Transverse colon (tissue), 4 donors: Measurements from ENCODE around the gene FAM193B. TPM values are rescaled to one million over a fixed set of nuclear protein-coding genes. Genes with fewer than 3 reads are reported as not detected.

ENCODE experiments used
- DNase-seq: peaks from one replicate; pipeline ENCODE4 v3.0.0-alpha.2; 2019
- H3K27ac ChIP-seq, 4 donors: fragments of 200-600 bp; sonication (generic); 2 replicates each; pipeline ENCODE4 v1.5.1; 2016 to 2018; ENCODE audit warnings: inconsistent platforms in 4 of 4
- H3K27me3 ChIP-seq: fragments of 200-600 bp; sonication (generic); 2 replicates; pipeline ENCODE4 v1.5.1; 2017; ENCODE audit warnings: inconsistent platforms
- H3K36me3 ChIP-seq, 4 donors: fragments of 200-600 bp; sonication (generic); 2 replicates each; pipeline ENCODE4 v1.5.1; 2017 to 2019; ENCODE audit warnings: inconsistent platforms in 4 of 4
- H3K4me1 ChIP-seq, 4 donors: fragments of 200-600 bp; sonication (generic); 2 replicates each; pipeline ENCODE4 v1.5.1; 2017 to 2020; ENCODE audit warnings: inconsistent platforms in 4 of 4
- H3K4me3 ChIP-seq, 4 donors: fragments of 200-600 bp; sonication (generic); 1 replicate in 1 of 4; 2 replicates in 3 of 4; pipeline versions ENCODE4 v1.5.1 to v1.6.1; 2017 to 2019; ENCODE audit warnings: inconsistent platforms in 4 of 4
- H3K9me3 ChIP-seq, 2 donors: fragments of 200-600 bp; sonication (generic); 2 replicates each; pipeline ENCODE4 v1.5.1; 2017 to 2019; ENCODE audit warnings: inconsistent platforms in 2 of 2
- EP300 ChIP-seq: sonication (generic); formaldehyde crosslinking; IDR thresholded peaks from one replicate; pipeline ENCODE4 v1.6.1; 2017; ENCODE audit warnings: antibody characterized with exemption, low read depth
- POLR2A ChIP-seq: fragments of 450-650 bp; IDR thresholded peaks from one replicate; pipeline ENCODE4 v1.6.1; 2016; ENCODE audit warnings: antibody characterized with exemption, mild to moderate bottlenecking, moderate library complexity
- POLR2AphosphoS5 ChIP-seq, 3 donors: sonication (generic); formaldehyde crosslinking; IDR thresholded peaks; one replicate each; pipeline ENCODE4 v1.6.1; 2016; ENCODE audit warnings: antibody characterized with exemption in 3 of 3
- WGBS, 2 donors: methylation state at CpG; one replicate each; pipeline ENCODE4 v1.1.5; 2018; ENCODE audit warnings: low coverage in 1 of 2; 5-methylcytosine and 5-hydroxymethylcytosine counted together
- in situ Hi-C, 4 donors: fragments of 200-750 bp; cut with MboI; loops; one replicate each; pipeline versions ENCODE4 v1.15.0 to v1.15.1; 2017; ENCODE audit warnings: low sequenced_read_pairs in 3 of 4, low pct_ligation_motif_present in 1 of 4, low pct_unique_long_range_greater_than_20kb in 1 of 4
- intact Hi-C: fragments of 100-400 bp; cut with DNase I; formaldehyde crosslinking; loops from one replicate; pipeline ENCODE4 v1.15.1; 2023; ENCODE audit warnings: low total_unique reads
- total RNA-seq, 4 donors: library from RNA; depleted of rRNA; stranded (reverse); fragments of >200 nt; gene quantifications; one replicate each; pipeline ENCODE4 v1.1.0, GENCODE V29; 2016
- TF ChIP-seq, protein P1 (sequence below), 5 experiments: fragments of 200-600 bp in 3 of 5; fragments of 450-650 bp in 2 of 5; sonication (generic) in 3 of 5; IDR thresholded peaks; 1 replicate in 2 of 5; 2 replicates in 3 of 5; pipeline ENCODE4 v1.5.1; 2016 to 2017; ENCODE audit warnings: antibody characterized with exemption in 5 of 5, inconsistent platforms in 3 of 5, mild to moderate bottlenecking in 2 of 5, moderate library complexity in 1 of 5

FAM193B gene
- total RNA-seq, 4 donors from 2014 or later, result 59.7 to 128 (median 63.5) TPM

GRCh38 chr5:177477701-177478477 is 76.5 kb downstream of the FAM193B start:
- H3K4me3 ChIP-seq, result no peak overlapping the region
- no peak for TF ChIP-seq POLR2AphosphoS5 (IDR thresholded peaks at IDR 0.05)
- TF ChIP-seq POLR2A, result no peak
- TF ChIP-seq EP300, result no peak
- TF ChIP-seq, protein P1, sequence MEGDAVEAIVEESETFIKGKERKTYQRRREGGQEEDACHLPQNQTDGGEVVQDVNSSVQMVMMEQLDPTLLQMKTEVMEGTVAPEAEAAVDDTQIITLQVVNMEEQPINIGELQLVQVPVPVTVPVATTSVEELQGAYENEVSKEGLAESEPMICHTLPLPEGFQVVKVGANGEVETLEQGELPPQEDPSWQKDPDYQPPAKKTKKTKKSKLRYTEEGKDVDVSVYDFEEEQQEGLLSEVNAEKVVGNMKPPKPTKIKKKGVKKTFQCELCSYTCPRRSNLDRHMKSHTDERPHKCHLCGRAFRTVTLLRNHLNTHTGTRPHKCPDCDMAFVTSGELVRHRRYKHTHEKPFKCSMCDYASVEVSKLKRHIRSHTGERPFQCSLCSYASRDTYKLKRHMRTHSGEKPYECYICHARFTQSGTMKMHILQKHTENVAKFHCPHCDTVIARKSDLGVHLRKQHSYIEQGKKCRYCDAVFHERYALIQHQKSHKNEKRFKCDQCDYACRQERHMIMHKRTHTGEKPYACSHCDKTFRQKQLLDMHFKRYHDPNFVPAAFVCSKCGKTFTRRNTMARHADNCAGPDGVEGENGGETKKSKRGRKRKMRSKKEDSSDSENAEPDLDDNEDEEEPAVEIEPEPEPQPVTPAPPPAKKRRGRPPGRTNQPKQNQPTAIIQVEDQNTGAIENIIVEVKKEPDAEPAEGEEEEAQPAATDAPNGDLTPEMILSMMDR (IDR thresholded peaks at IDR 0.05), result no peak
- peaks cover 4% of the 10 kb centered on the region for H3K27me3 ChIP-seq
- intact Hi-C loops, result no loop called here
- peaks cover 17 to 40% (median 20%) of the 10 kb centered on the region in 4 donors for H3K4me1 ChIP-seq
- in situ Hi-C loops, result no loop called here
- no peaks in the 10 kb centered on the region for H3K36me3 ChIP-seq
- DNase-seq, result no peak
- H3K27ac ChIP-seq, result peak overlapping the region; percentile 72 to 91 (median 78)
- H3K9me3 ChIP-seq, result no peaks in the 10 kb centered on the region
- WGBS, 2 donors, result 84 to 90% methylated on average over 4 to 13 of the region's 13 CpGs

GRCh38 chr5:177476531-177477233 is 77.7 kb downstream of the FAM193B start:
- H3K36me3 ChIP-seq, result no peaks in the 10 kb centered on the region
- WGBS, 2 donors, result 77% methylated on average over 16 of the region's 18 CpGs; no CpG with 5 or more reads in 1 of the 2 donors
- H3K4me3 ChIP-seq, result no peak overlapping the region
- intact Hi-C loops, result no loop called here
- peaks cover 14% of the 10 kb centered on the region for H3K27me3 ChIP-seq
- TF ChIP-seq EP300 (no peak), POLR2AphosphoS5 (IDR thresholded peaks at IDR 0.05) (peak; percentile 27 to 52 (median 30))
- TF ChIP-seq, protein P1 (IDR thresholded peaks at IDR 0.05), result no peak
- H3K27ac ChIP-seq, result peak overlapping the region; percentile 72 to 91 (median 78)
- H3K4me1 ChIP-seq, result peaks cover 28 to 52% (median 31%) of the 10 kb centered on the region in 4 donors
- in situ Hi-C loops, result no loop called here
- H3K9me3 ChIP-seq, result no peaks in the 10 kb centered on the region
- peak; percentile 46 for DNase-seq

GRCh38 chr5:177475563-177476427 is 78.6 kb downstream of the FAM193B start:
- Histone ChIP-seq H3K27ac (peak overlapping the region in 3 of 4 donors; percentile 26 to 91 (median 82)), H3K9me3 (no peaks in the 10 kb centered on the region), H3K27me3 (peaks cover 14% of the 10 kb centered on the region), H3K36me3 (no peaks in the 10 kb centered on the region), H3K4me1 (peaks cover 28 to 47% (median 35%) of the 10 kb centered on the region in 4 donors), H3K4me3 (no peak overlapping the region)
- intact Hi-C loops (no loop called here), in situ Hi-C loops (no loop called here)
- TF ChIP-seq POLR2AphosphoS5 (IDR thresholded peaks at IDR 0.05) (no peak), EP300 (no peak), POLR2A (no peak)
- TF ChIP-seq, protein P1 (IDR thresholded peaks at IDR 0.05), result no peak
- 60 to 65% methylated on average over 4 to 11 of the region's 11 CpGs for WGBS, 2 donors
- no peak for DNase-seq
